Urinary bladder (tissue), 4 donors: ENCODE measurements around the gene ZSWIM4. TPM values are rescaled to one million over a fixed set of nuclear protein-coding genes. Genes with fewer than 3 reads are reported as not detected.
"Not testable (repeated sequence)": the region's sequence is repeated elsewhere in the genome, so short reads cannot be mapped to it uniquely, and the experiment has no call there.

Experiments used
- DNase-seq: peaks from one replicate; pipeline ENCODE4 v3.0.0-alpha.2; 2015; ENCODE audit errors: extremely low spot score
- H3K27ac ChIP-seq: one replicate; pipeline ENCODE4 v1.5.1; 2013; ENCODE audit warnings: low read depth, mild to moderate bottlenecking, moderate library complexity
- H3K36me3 ChIP-seq: one replicate; pipeline ENCODE4 v1.6.1; 2013; ENCODE audit warnings: mild to moderate bottlenecking, moderate library complexity; ENCODE audit not compliant: insufficient read depth
- H3K4me1 ChIP-seq: one replicate; pipeline ENCODE4 v1.6.1; 2013; ENCODE audit warnings: mild to moderate bottlenecking, moderate library complexity; ENCODE audit not compliant: insufficient read depth
- H3K4me3 ChIP-seq: one replicate; pipeline ENCODE4 v1.5.1; 2013; ENCODE audit warnings: low read depth, low read length
- WGBS: extraction: QIAGEN DNeasy Blood & Tissue Kit; methylation state at CpG from one replicate; pipeline ENCODE4 v1.1.7; 2013; 5-methylcytosine and 5-hydroxymethylcytosine counted together
- polyA plus RNA-seq: library from polyadenylated mRNA; stranded (reverse); fragments of 200-250 nt; gene quantifications from one replicate; pipeline ENCODE4 v1.2.3, GENCODE V29; 2013
- total RNA-seq: library from RNA; depleted of rRNA; stranded (reverse); fragments of >200 nt; gene quantifications from one replicate; pipeline ENCODE4 v1.2.3, GENCODE V29; 2014
- donor health status: healthy with polysubstance abuse.
- donor health status: healthy.

The ZSWIM4 gene
- total and polyA plus RNA-seq, 2 donors: 2.2 to 2.5 TPM

GRCh38 chr19:13784731-13785452 lies 10.4 kb upstream of the ZSWIM4 start:
- H3K4me3 ChIP-seq: no peak overlapping the region
- H3K4me1 ChIP-seq: no peaks in the 10 kb centered on the region

GRCh38 chr19:13788991-13789390 lies 6.3 kb upstream of the ZSWIM4 start:
- H3K4me3 ChIP-seq: no peak overlapping the region
- WGBS: 43% methylated on average over 8 of the region's 8 CpGs
- DNase-seq: no peak
- no peaks in the 10 kb centered on the region for H3K4me1 ChIP-seq
- H3K36me3 ChIP-seq: no peaks in the 10 kb centered on the region
- no peak overlapping the region for H3K27ac ChIP-seq

More at GRCh38 chr19:13784731-13785452, 10.4 kb upstream of the ZSWIM4 start:
- no peaks in the 10 kb centered on the region for H3K36me3 ChIP-seq
- 31% methylated on average over 17 of the region's 17 CpGs for WGBS
- no peak for DNase-seq
- no peak overlapping the region for H3K27ac ChIP-seq

GRCh38 chr19:13790354-13790753 lies 4.9 kb upstream of the ZSWIM4 start:
- H3K36me3 ChIP-seq: no peaks in the 10 kb centered on the region
- no peak overlapping the region for H3K27ac ChIP-seq
- WGBS: 73% methylated on average over 8 of the region's 8 CpGs
- no peak overlapping the region for H3K4me3 ChIP-seq
- H3K4me1 ChIP-seq: no peaks in the 10 kb centered on the region
- DNase-seq: no peak

GRCh38 chr19:13793317-13793716 lies 1.9 kb upstream of the ZSWIM4 start:
- not testable (repeated sequence) for H3K36me3 ChIP-seq, H3K4me3 ChIP-seq, H3K4me1 ChIP-seq, H3K27ac ChIP-seq, DNase-seq
- 84% methylated on average over 9 of the region's 9 CpGs for WGBS

GRCh38 chr19:13794398-13794756 lies 866 bp upstream of the ZSWIM4 start:
- WGBS: 3% methylated on average over 8 of the region's 8 CpGs

GRCh38 chr19:13795595-13796300 lies 505 bp downstream of the ZSWIM4 start:
- DNase-seq: no peak
- 5% methylated on average over 42 of the region's 42 CpGs for WGBS
- Histone ChIP-seq H3K4me3 (peak overlapping the region; percentile 82), H3K27ac (peak overlapping the region; percentile 86), H3K36me3 (no peaks in the 10 kb centered on the region), H3K4me1 (no peaks in the 10 kb centered on the region)

More at GRCh38 chr19:13794398-13794756, 866 bp upstream of the ZSWIM4 start:
- Histone ChIP-seq H3K4me3 (peak overlapping the region; percentile 61), H3K36me3 (no peaks in the 10 kb centered on the region), H3K27ac (no peak overlapping the region), H3K4me1 (no peaks in the 10 kb centered on the region)
- no peak for DNase-seq

- 11% methylated on average over 12 of the region's 12 CpGs for WGBS
- Histone ChIP-seq H3K4me1 (no peaks in the 10 kb centered on the region), H3K36me3 (no peaks in the 10 kb centered on the region), H3K4me3 (peak overlapping the region; percentile 82), H3K27ac (no peak overlapping the region)
- no peak for DNase-seq
These were observed 1.2 kb downstream of the ZSWIM4 start for GRCh38 chr19:13796301-13797057.

GRCh38 chr19:13797058-13797440 lies 1.8 kb downstream of the ZSWIM4 start:
- no peak overlapping the region for H3K4me3 ChIP-seq
- no peaks in the 10 kb centered on the region for H3K4me1 ChIP-seq
- peak overlapping the region; percentile 13 for H3K27ac ChIP-seq
- 59% methylated on average over 4 of the region's 4 CpGs for WGBS
- no peak for DNase-seq
- no peaks in the 10 kb centered on the region for H3K36me3 ChIP-seq

GRCh38 chr19:13797870-13798269 lies 2.6 kb downstream of the ZSWIM4 start:
- H3K27ac ChIP-seq: no peak overlapping the region
- 37% methylated on average over 7 of the region's 7 CpGs for WGBS
- no peak for DNase-seq

GRCh38 chr19:13799669-13800068 lies 4.4 kb downstream of the ZSWIM4 start:
- DNase-seq: no peak
- no peaks in the 10 kb centered on the region for H3K4me1 ChIP-seq
- no peak overlapping the region for H3K27ac ChIP-seq
- no peak overlapping the region for H3K4me3 ChIP-seq
- 94% methylated on average over 22 of the region's 22 CpGs for WGBS
- H3K36me3 ChIP-seq: no peaks in the 10 kb centered on the region

More at GRCh38 chr19:13797870-13798269, 2.6 kb downstream of the ZSWIM4 start:
- Histone ChIP-seq H3K4me1 (no peaks in the 10 kb centered on the region), H3K36me3 (no peaks in the 10 kb centered on the region), H3K4me3 (no peak overlapping the region)

GRCh38 chr19:13803038-13803437 lies 7.8 kb downstream of the ZSWIM4 start:
- peak overlapping the region; percentile 25 for H3K27ac ChIP-seq
- no peak for DNase-seq
- 85% methylated on average over 9 of the region's 9 CpGs for WGBS
- H3K4me1 ChIP-seq: no peaks in the 10 kb centered on the region
- no peaks in the 10 kb centered on the region for H3K36me3 ChIP-seq
- no peak overlapping the region for H3K4me3 ChIP-seq

- no peak overlapping the region for H3K27ac ChIP-seq
- peaks cover 2% of the 10 kb centered on the region for H3K36me3 ChIP-seq
- no peak overlapping the region for H3K4me3 ChIP-seq
- H3K4me1 ChIP-seq: no peaks in the 10 kb centered on the region
- WGBS: 73% methylated on average over 35 of the region's 35 CpGs
- DNase-seq: no peak
These were observed 9.8 kb downstream of the ZSWIM4 start for GRCh38 chr19:13804830-13805683.

GRCh38 chr19:13806728-13807127 lies 11.5 kb downstream of the ZSWIM4 start:
- no peak overlapping the region for H3K4me3 ChIP-seq
- WGBS: 95% methylated on average over 3 of the region's 3 CpGs

More at GRCh38 chr19:13806728-13807127, 11.5 kb downstream of the ZSWIM4 start:
- H3K27ac ChIP-seq: no peak overlapping the region
- H3K36me3 ChIP-seq: peaks cover 2% of the 10 kb centered on the region
- no peaks in the 10 kb centered on the region for H3K4me1 ChIP-seq
- DNase-seq: no peak
